Calu3 (cell line): ENCODE results near the gene ATRX. TPM values are rescaled to one million over a fixed set of nuclear protein-coding genes. Genes with fewer than 3 reads are reported as not detected.
A peak's percentile ranks its signal among the peaks of the same experiment; 100 is the strongest.
"Not testable (repeated sequence)": the region's sequence is repeated elsewhere in the genome, so short reads cannot be mapped to it uniquely, and the experiment has no call there.

Experiments
- Bru-seq: library from RNA; stranded (reverse); fragments of 400-500 nt; gene quantifications from one replicate; lab custom pipeline; 2021; lab: Mats Ljungman, UMichigan
- BruChase-seq, 2 experiments: library from RNA; stranded (reverse); fragments of 400-500 nt; gene quantifications; one replicate each; lab custom pipeline; 2021; lab: Mats Ljungman, UMichigan
- BruUV-seq: library from RNA; stranded (reverse); fragments of 400-500 nt; replicated peaks from 2 replicates; lab custom pipeline; 2021; lab: Mats Ljungman, UMichigan
- CTCF ChIA-PET: fragments of 300-600 bp; sonication (Branson Sonifier 250); formaldehyde crosslinking; loops from one replicate; lab custom pipeline; 2022; ENCODE audit warnings: antibody characterized with exemption; lab: Charles Lee
- DNase-seq: peaks from one replicate; pipeline ENCODE4 v3.0.0; 2022
- H3K27ac Mint-ChIP-seq: one replicate; pipeline ENCODE4 v1.8.0; 2022; ENCODE audit warnings: mixed read lengths; ENCODE audit not compliant: unreplicated experiment
- H3K27me3 Mint-ChIP-seq: one replicate; pipeline ENCODE4 v1.8.0; 2022; ENCODE audit warnings: mixed read lengths; ENCODE audit not compliant: unreplicated experiment
- H3K36me3 Mint-ChIP-seq: one replicate; pipeline ENCODE4 v1.8.0; 2022; ENCODE audit warnings: mild to moderate bottlenecking, moderate library complexity, mixed read lengths; ENCODE audit not compliant: insufficient read depth, unreplicated experiment
- H3K4me1 Mint-ChIP-seq: one replicate; pipeline ENCODE4 v1.8.0; 2022; ENCODE audit warnings: mild to moderate bottlenecking, low read depth, mixed read lengths; ENCODE audit not compliant: unreplicated experiment
- H3K4me3 Mint-ChIP-seq: one replicate; pipeline ENCODE4 v1.8.0; 2022; ENCODE audit warnings: mild to moderate bottlenecking, low read depth, moderate library complexity, mixed read lengths; ENCODE audit not compliant: unreplicated experiment
- H3K9me3 Mint-ChIP-seq: one replicate; pipeline ENCODE4 v1.8.0; 2022; ENCODE audit warnings: low read depth, mixed read lengths; ENCODE audit not compliant: unreplicated experiment
- intact Hi-C: fragments of 100-400 bp; cut with micrococcal nuclease; formaldehyde crosslinking; loops from one replicate; pipeline ENCODE4 v1.10.0; 2022; ENCODE audit not compliant: unreplicated experiment
- long read RNA-seq: library from polyadenylated mRNA; stranded (forward); transcript quantifications from one replicate; pipeline ENCODE4 v2.0.0, GENCODE V29; 2022
- total RNA-seq: library from RNA; stranded (reverse); gene quantifications from 2 replicates; pipeline ENCODE4 v1.2.3, GENCODE V29; 2022
- TF ChIP-seq, protein P1 (sequence below): fragments of 200-600 bp; IDR thresholded peaks from one replicate; pipeline ENCODE4 v1.8.0; 2022; ENCODE audit warnings: antibody characterized with exemption; ENCODE audit not compliant: unreplicated experiment

The ATRX gene, protein sequence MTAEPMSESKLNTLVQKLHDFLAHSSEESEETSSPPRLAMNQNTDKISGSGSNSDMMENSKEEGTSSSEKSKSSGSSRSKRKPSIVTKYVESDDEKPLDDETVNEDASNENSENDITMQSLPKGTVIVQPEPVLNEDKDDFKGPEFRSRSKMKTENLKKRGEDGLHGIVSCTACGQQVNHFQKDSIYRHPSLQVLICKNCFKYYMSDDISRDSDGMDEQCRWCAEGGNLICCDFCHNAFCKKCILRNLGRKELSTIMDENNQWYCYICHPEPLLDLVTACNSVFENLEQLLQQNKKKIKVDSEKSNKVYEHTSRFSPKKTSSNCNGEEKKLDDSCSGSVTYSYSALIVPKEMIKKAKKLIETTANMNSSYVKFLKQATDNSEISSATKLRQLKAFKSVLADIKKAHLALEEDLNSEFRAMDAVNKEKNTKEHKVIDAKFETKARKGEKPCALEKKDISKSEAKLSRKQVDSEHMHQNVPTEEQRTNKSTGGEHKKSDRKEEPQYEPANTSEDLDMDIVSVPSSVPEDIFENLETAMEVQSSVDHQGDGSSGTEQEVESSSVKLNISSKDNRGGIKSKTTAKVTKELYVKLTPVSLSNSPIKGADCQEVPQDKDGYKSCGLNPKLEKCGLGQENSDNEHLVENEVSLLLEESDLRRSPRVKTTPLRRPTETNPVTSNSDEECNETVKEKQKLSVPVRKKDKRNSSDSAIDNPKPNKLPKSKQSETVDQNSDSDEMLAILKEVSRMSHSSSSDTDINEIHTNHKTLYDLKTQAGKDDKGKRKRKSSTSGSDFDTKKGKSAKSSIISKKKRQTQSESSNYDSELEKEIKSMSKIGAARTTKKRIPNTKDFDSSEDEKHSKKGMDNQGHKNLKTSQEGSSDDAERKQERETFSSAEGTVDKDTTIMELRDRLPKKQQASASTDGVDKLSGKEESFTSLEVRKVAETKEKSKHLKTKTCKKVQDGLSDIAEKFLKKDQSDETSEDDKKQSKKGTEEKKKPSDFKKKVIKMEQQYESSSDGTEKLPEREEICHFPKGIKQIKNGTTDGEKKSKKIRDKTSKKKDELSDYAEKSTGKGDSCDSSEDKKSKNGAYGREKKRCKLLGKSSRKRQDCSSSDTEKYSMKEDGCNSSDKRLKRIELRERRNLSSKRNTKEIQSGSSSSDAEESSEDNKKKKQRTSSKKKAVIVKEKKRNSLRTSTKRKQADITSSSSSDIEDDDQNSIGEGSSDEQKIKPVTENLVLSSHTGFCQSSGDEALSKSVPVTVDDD (N-terminal part only)
- 111 and 116 TPM in 2 replicates for total RNA-seq
- percentile 93 among the genes with signal in this experiment for Bru-seq, nascent RNA
- percentile 91 among the genes with signal in this experiment for BruChase-seq, experiment 1, labeled RNA remaining after a 6-hour chase
- BruChase-seq, experiment 2, labeled RNA remaining after a 2-hour chase: percentile 85 among the genes with signal in this experiment
- long read RNA-seq, partial matches to known transcripts: 5 of 13 reads
- long read RNA-seq, other reads (novel, unspliced or antisense): 8 of 13 reads

DNA sequence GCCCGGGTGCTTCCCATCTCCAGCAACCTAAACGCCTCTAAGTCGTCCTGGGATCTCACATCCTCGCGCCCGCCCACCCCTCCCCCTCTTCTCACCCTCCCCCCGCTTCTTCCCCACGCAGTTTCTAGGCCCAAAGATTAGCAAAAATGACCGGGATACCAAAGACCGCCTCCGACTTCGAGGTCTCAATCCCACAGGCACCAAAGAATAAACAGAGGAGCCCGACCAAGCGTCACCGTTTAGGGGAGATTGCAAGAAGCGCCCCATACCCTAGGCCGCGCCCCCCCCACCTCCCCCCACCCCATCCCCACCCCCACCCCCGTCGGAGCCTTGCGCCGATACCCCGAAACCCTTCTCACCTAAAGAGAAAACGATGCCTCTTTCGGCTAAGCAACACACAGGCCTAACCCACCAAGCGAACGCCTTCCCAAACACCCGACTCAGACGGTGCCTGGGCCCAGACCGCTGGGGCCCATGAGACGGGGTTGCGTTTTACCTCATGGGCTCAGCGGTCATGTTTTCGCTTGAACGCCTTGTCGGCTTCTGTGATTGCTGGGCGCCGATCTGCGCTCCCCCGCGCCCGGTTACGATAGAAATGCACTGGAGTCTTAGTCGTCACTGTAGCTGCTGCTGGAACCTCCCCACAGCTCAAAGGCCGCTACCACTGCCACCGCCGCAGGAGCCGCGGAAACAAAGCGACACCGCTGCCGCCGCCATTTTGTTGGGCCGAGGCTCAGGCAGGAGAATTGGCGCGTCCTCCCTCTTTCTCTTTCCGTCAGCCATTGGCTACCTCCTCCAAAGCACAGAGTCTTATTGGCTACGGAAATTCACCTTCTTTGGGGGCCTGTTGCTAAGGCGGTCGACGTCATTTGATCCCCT lies at the start of gene ATRX:
TSS of gene ATRX (minus strand) at position 731 of the 879 bp plus-strand sequence. CDS start at position 516, 215 bp downstream.
- peak within 1 kb of the TSS; percentile 96 for H3K27ac Mint-ChIP-seq
- intact Hi-C loops: loop anchor here (10.0 kb wide), 2 partner anchors 91 to 121 kb away; no protein-coding TSS in a partner anchor
- no TSS peak for BruUV-seq

DNA sequence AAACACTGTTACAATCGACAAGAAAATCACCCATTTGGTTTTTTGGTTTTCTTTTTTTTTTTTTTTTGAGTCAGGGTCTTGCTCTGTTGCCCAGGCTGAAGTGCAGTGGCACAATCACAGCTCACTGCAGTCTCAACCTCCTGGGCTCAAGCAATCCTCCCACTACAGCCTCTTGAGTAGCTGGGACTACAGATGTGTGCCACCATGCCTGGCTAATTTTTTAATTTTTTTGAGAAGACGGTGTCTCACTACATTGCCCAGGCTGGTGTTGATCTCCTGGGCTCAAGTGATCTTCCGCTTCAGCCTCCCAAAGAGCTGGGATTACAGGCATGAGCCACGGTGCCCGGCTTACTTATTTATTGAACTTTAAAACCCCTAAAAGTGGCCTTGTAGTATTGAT lies 45.5 kb upstream of the ATRX start:
- H3K4me3 Mint-ChIP-seq, intact Hi-C loops, CTCF ChIA-PET, H3K27ac Mint-ChIP-seq, DNase-seq, H3K27me3 Mint-ChIP-seq, BruUV-seq, H3K4me1 Mint-ChIP-seq, H3K9me3 Mint-ChIP-seq: not testable (repeated sequence)
- H3K36me3 Mint-ChIP-seq: peaks cover 14% of the 10 kb centered on the region

More for the DNA sequence above, at the start of gene ATRX:
- Mint-ChIP-seq H3K4me1 (no peaks in the 10 kb centered on the region), H3K9me3 (no peaks in the 10 kb centered on the region), H3K36me3 (peaks cover 35% of the 10 kb centered on the region), H3K4me3 (peak within 1 kb of the TSS; percentile 89), H3K27me3 (no peaks in the 10 kb centered on the region)
- TF ChIP-seq, protein P1, sequence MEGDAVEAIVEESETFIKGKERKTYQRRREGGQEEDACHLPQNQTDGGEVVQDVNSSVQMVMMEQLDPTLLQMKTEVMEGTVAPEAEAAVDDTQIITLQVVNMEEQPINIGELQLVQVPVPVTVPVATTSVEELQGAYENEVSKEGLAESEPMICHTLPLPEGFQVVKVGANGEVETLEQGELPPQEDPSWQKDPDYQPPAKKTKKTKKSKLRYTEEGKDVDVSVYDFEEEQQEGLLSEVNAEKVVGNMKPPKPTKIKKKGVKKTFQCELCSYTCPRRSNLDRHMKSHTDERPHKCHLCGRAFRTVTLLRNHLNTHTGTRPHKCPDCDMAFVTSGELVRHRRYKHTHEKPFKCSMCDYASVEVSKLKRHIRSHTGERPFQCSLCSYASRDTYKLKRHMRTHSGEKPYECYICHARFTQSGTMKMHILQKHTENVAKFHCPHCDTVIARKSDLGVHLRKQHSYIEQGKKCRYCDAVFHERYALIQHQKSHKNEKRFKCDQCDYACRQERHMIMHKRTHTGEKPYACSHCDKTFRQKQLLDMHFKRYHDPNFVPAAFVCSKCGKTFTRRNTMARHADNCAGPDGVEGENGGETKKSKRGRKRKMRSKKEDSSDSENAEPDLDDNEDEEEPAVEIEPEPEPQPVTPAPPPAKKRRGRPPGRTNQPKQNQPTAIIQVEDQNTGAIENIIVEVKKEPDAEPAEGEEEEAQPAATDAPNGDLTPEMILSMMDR: no peak
- CTCF ChIA-PET: no interaction called here
- peak; percentile 72 for DNase-seq

DNA sequence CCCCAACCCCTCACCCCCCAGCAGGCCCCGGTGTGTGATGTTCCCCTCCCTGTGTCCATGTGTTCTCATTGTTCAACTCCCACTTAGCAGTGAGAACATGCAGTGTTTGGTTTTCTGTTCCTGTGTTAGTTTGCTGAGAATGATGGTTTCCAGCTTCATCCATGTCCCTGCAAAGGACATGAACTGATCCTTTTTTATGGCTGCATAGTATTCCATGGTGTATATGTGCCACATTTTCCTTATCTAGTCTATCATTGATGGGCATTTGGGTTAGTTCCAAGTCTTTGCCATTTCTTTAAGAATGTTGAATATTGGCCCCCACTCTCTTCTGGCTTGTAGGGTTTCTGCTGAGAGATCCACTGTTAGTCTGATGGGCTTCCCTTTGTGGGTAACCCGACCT lies 36.0 kb upstream of the ATRX start:
- H3K4me3 Mint-ChIP-seq, H3K4me1 Mint-ChIP-seq, BruUV-seq, H3K27me3 Mint-ChIP-seq, H3K27ac Mint-ChIP-seq, CTCF ChIA-PET, DNase-seq, intact Hi-C loops, H3K9me3 Mint-ChIP-seq: not testable (repeated sequence)
- peaks cover 26% of the 10 kb centered on the region for H3K36me3 Mint-ChIP-seq

DNA sequence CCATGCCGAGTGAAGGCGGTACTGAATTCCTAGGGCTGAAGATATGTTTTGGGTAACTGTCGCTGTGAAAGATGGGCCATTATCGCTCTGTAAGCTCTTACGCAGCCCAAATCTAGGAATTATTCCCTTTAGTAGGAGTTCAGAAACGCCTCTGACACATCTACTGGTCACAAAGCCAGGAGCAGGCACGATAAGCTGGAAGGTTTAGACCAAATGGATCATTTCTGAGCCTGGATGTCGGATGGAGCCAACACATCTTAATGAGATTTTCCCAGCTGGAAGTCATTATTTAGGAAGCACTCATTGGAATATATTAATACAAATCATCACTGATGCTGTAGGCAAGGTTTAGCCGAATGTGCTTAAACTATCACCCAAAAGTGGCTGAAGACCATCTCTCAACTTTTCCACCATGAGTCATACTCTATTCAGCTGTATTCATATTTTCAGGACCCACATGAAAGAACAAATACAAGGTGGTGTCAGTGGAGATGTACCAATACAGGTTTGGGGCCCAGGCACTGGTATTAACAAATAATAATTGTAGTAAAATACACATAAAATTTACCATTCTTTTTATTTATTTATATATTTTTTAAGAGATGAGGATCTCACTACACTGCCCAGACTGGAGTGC lies 34.2 kb upstream of the ATRX start:
- TF ChIP-seq, protein P1: no peak
- no peaks in the 10 kb centered on the region for H3K27me3 Mint-ChIP-seq
- CTCF ChIA-PET: no interaction called here
- H3K27ac Mint-ChIP-seq: no peak overlapping the region
- peaks cover 17% of the 10 kb centered on the region for H3K36me3 Mint-ChIP-seq
- no peak for DNase-seq
- intact Hi-C loops: no loop called here
- H3K9me3 Mint-ChIP-seq: peaks cover 2% of the 10 kb centered on the region
- BruUV-seq: no TSS peak
- H3K4me1 Mint-ChIP-seq: no peaks in the 10 kb centered on the region
- no peak overlapping the region for H3K4me3 Mint-ChIP-seq
